Osteocyte (in vitro differentiated cells): ENCODE measurements around the gene MAS1. TPM values are rescaled to one million over a fixed set of nuclear protein-coding genes. Genes with fewer than 3 reads are reported as not detected.

Experiments used
- DNase-seq: peaks from one replicate; pipeline ENCODE4 v3.0.0; 2021; ENCODE audit warnings: mixed read lengths; ENCODE audit not compliant: unreplicated experiment; ENCODE audit errors: extremely low spot score
- H3K27ac Mint-ChIP-seq: one replicate; pipeline ENCODE4 v1.8.0; 2021; ENCODE audit warnings: mild to moderate bottlenecking, mixed read lengths; ENCODE audit not compliant: unreplicated experiment
- H3K27me3 Mint-ChIP-seq: one replicate; pipeline ENCODE4 v1.8.0; 2021; ENCODE audit warnings: mixed read lengths; ENCODE audit not compliant: unreplicated experiment
- H3K36me3 Mint-ChIP-seq: one replicate; pipeline ENCODE4 v1.8.0; 2021; ENCODE audit warnings: mixed read lengths; ENCODE audit not compliant: unreplicated experiment
- H3K4me1 Mint-ChIP-seq: one replicate; pipeline ENCODE4 v1.8.0; 2021; ENCODE audit warnings: mixed read lengths; ENCODE audit not compliant: unreplicated experiment
- H3K4me3 Mint-ChIP-seq: one replicate; pipeline ENCODE4 v1.8.0; 2021; ENCODE audit warnings: mild to moderate bottlenecking, moderate library complexity, mixed read lengths; ENCODE audit not compliant: unreplicated experiment
- H3K9me3 Mint-ChIP-seq: one replicate; pipeline ENCODE4 v1.8.0; 2021; ENCODE audit warnings: mixed read lengths; ENCODE audit not compliant: unreplicated experiment
- total RNA-seq: library from RNA; stranded (reverse); gene quantifications from 2 replicates; pipeline ENCODE4 v1.2.1, GENCODE V29; 2021
- TF ChIP-seq, protein P1 (sequence below): fragments of 200-600 bp; sonication (generic); IDR thresholded peaks from 2 replicates; pipeline ENCODE4 v1.5.0; 2021; ENCODE audit warnings: antibody characterized with exemption, mild to moderate bottlenecking, moderate library complexity

Gene MAS1
- total RNA-seq, 1 donor from 2014 or later: not detected

DNA sequence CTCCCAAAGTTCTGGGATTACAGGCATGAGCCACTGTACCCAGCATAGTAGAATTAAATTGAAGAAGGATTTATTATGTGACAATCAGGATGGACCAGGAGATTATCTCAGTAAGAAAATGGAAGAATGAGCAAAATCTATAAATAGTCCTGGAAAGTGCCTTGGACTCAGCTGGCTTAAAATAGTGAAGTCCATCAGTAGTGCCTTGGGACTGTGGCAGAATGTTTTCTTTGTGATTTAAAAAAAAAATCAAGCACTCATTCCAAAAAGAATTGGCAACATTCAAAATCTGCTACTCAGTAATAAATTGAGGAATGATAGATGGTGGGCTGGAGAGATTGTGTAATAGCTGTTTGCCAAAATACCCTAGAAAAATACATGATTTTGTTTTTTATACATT lies 37.0 kb upstream of the MAS1 start:
- peaks cover 3% of the 10 kb centered on the region for H3K4me1 Mint-ChIP-seq
- H3K27ac Mint-ChIP-seq: no peak overlapping the region
- peaks cover 11% of the 10 kb centered on the region for H3K9me3 Mint-ChIP-seq
- peaks cover 36% of the 10 kb centered on the region for H3K27me3 Mint-ChIP-seq
- TF ChIP-seq, protein P1, sequence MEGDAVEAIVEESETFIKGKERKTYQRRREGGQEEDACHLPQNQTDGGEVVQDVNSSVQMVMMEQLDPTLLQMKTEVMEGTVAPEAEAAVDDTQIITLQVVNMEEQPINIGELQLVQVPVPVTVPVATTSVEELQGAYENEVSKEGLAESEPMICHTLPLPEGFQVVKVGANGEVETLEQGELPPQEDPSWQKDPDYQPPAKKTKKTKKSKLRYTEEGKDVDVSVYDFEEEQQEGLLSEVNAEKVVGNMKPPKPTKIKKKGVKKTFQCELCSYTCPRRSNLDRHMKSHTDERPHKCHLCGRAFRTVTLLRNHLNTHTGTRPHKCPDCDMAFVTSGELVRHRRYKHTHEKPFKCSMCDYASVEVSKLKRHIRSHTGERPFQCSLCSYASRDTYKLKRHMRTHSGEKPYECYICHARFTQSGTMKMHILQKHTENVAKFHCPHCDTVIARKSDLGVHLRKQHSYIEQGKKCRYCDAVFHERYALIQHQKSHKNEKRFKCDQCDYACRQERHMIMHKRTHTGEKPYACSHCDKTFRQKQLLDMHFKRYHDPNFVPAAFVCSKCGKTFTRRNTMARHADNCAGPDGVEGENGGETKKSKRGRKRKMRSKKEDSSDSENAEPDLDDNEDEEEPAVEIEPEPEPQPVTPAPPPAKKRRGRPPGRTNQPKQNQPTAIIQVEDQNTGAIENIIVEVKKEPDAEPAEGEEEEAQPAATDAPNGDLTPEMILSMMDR: no peak
- no peak for DNase-seq
- H3K36me3 Mint-ChIP-seq: no peaks in the 10 kb centered on the region
- no peak overlapping the region for H3K4me3 Mint-ChIP-seq

DNA sequence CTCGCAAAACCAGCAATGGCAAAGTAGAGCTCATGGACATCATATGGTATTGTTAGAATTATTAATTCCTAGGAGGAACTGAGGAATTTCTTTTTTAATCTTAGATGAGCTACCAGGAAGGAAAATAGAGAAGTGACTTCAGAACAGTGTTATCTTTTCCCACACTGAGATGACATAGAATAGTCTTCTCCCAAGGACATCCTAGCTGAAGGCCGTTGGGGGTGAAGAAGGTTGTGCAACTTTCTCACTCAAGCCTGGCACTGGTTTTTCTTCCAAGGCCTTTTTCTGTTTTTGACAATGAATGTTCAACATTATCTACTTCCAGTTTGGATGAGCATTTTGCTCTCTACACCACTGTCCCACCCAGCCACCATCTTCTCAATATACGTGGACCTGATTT lies 35.8 kb upstream of the MAS1 start:
- peaks cover 11% of the 10 kb centered on the region for H3K9me3 Mint-ChIP-seq
- TF ChIP-seq, protein P1: no peak
- H3K36me3 Mint-ChIP-seq: no peaks in the 10 kb centered on the region
- no peak for DNase-seq
- peaks cover 39% of the 10 kb centered on the region for H3K27me3 Mint-ChIP-seq
- no peak overlapping the region for H3K4me3 Mint-ChIP-seq
- no peak overlapping the region for H3K27ac Mint-ChIP-seq
- H3K4me1 Mint-ChIP-seq: peaks cover 3% of the 10 kb centered on the region

DNA sequence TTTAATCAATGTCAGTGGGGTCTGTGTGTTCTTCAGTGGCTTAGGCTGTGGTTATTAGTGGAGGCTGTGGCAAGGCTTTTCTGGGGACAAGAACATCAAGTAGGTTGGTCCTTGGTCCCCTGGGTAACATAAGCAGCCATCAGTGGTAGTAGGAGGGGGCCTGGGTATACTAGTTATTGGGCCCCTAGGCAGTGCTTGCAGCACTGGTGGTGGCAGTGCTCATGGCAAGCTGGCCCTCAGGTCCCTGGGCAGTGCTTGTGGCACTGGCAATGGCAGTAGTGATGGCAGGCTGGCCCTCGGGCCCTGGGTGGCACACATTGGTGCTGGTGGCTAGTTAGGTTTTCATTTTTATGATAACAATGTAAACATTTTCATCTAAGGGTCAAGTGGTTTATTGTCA lies 32.5 kb upstream of the MAS1 start:
- Mint-ChIP-seq H3K36me3 (no peaks in the 10 kb centered on the region), H3K4me3 (no peak overlapping the region), H3K4me1 (peaks cover 3% of the 10 kb centered on the region), H3K27ac (no peak overlapping the region), H3K27me3 (peaks cover 49% of the 10 kb centered on the region), H3K9me3 (peaks cover 11% of the 10 kb centered on the region)
- peak; percentile 56 for DNase-seq
- TF ChIP-seq, protein P1: no peak

DNA sequence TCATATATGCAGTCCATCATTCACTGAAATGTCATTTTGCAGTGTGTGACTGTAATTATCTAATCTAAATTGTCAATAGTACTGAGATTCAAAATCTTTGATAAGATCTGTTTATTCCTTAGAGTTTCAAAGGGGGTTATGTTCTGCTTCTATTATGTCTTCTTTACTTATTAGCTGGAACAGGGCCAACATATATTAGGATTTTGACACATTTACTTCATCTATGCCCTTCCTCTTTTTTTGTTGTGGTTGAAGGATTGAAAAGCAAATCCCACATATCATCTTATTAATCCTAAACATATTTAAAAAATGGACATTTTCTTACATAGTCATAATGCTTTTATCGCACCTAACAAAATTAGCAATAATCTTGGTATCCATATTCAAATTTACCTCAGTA lies 30.3 kb upstream of the MAS1 start:
- peaks cover 11% of the 10 kb centered on the region for H3K9me3 Mint-ChIP-seq
- no peaks in the 10 kb centered on the region for H3K36me3 Mint-ChIP-seq
- H3K4me1 Mint-ChIP-seq: no peaks in the 10 kb centered on the region
- H3K27me3 Mint-ChIP-seq: peaks cover 34% of the 10 kb centered on the region
- TF ChIP-seq, protein P1: no peak
- H3K27ac Mint-ChIP-seq: no peak overlapping the region
- no peak overlapping the region for H3K4me3 Mint-ChIP-seq
- no peak for DNase-seq

DNA sequence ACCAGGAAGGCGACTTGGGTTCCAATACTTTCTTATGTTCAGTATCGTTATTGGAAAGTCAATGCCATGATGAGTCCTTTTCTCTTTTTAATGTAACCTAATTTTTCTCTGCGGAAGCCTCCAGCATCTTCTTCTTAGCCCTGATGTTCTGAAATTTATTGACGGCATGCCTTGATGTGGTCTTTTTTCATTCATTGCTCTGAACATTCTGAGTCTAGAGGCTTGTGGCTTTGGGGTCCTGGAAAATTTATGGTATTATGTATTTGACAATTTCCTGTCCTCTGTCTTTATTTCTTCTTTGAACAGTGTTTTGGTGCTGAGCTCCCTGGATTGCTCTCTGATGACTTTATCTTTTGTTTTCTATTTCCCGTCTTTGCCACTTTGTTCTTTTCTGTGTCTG lies 28.7 kb upstream of the MAS1 start:
- H3K27me3 Mint-ChIP-seq: peaks cover 27% of the 10 kb centered on the region
- TF ChIP-seq, protein P1: no peak
- H3K4me1 Mint-ChIP-seq: no peaks in the 10 kb centered on the region
- no peak overlapping the region for H3K4me3 Mint-ChIP-seq
- H3K36me3 Mint-ChIP-seq: no peaks in the 10 kb centered on the region
- no peak overlapping the region for H3K27ac Mint-ChIP-seq
- H3K9me3 Mint-ChIP-seq: peaks cover 6% of the 10 kb centered on the region
- DNase-seq: no peak
